Measurements from ENCODE around the gene USP35.

USP35 gene

DNA sequence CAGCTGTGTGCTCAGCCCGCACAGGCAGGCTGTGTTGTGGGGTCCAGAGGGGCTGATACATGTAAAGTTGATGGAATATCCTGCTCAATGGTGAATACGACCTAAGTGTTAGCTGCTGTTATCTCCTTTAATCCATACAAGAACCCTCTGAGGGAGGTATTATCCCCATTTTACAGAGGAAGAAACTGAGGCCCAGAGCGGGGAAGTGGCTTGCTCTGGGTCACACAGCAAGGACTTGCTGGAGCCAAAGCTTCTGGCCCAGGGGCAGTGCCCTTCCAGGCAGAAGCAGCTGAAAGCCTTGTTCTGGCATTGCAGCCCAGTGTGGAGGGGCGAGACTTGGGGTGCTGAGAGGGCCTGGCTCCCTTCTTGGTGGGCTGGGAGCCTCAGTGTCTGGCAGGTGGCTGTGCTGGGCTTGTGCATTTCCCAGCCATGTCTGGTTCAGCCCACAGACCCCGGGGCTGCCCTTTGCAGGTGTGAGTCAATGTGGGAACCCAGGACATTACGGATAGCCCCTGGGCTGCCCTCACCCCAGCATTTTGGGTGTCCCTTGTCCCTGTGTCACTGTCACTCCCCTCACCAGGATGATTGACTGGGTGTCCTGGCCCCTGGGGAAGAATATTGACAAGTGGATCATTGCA, 10.4 kb downstream of the USP35 start:
- no peak for DNase-seq (ENCODE audit: low read depth)

DNA sequence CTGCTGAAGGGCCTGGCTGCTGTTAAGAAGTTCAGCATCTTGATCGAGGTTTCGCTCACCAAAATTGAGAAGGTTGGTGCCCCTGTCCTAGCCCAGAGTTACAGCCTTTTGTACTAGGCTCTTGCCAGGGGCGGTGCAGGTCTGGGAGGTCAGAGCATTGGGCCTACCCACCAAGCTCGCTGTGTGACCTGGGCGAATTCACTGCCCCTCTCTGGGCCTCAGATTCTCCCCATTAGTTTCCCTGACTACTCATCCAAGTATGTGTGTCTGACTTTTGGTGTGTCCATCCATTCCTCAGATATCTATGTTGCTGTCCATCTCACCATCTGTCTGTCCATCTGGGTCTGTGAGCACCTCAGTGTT, 10.9 kb downstream of the USP35 start:
- DNase-seq (ENCODE audit: low read depth) = no peak

DNA sequence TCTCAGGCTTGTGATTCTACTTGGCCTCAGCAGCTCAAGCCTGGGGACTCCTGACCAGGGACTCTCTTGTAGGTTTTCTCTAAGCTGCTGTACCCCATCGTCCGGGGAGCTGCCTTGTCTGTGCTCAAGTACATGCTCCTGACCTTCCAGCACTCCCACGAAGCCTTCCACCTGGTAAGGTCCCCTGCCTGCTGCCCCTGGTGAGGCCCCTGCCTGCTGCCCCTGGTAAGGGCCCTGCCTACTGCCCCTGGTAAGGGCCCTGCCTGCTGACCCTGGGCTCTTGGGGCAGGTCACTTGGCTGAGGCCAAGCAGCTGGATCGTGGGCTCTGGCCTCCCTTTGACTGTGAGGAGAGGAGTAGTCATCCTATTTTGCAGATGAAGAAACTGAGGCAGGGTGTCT, 11.3 kb downstream of the USP35 start:
- no peak for DNase-seq (ENCODE audit: low read depth)

DNA sequence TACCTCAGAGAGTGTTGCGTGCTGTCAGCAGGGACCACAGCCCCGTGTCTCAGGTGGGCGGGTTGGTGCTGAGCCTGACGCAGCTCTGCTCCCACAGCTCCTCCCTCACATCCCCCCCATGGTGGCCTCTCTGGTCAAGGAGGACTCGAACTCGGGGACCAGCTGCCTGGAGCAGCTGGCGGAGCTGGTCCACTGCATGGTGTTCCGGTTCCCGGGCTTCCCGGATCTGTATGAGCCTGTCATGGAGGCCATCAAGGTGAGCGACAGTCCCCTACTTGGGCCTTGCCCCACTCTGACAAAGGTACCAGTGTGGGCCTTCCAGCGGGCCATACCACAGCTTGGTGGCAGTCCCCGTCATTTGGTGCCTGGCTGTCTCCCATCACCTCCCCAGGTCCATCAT, 11.8 kb downstream of the USP35 start:
- DNase-seq (ENCODE audit: low read depth) = no peak

DNA sequence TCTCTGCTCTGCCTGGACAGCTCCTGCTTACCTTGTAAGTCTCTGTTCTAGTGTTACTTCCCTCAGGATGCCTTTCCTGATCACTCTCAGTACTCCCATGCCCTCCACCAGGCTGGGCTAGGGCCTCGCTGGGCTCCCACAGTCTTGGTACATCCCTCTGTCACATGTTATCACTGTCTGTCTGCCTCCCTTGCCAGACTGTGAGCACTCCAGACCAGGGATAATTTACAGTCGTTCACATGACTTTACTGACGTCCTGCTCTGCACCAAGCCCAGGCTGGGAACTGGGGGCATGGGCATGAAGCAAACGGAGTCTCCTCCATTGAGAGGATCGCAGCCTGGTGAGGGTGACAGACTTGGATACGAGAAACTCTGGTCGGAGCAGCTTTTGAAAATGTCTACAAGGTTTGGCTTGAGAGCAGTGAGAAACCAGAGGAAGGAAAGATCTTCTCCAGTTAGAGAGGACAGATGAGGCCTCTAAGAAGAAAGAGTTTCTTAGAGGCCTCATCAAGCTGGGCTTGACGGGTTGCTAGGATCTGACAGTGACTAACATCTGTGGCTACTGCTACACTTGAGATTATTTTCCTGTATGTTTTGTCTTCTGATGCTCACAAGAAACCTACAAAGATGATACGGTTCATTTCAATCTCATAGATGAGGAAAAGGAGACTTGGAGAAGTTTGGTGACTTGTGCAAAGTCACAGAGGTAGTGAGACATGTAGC, 12.5 kb downstream of the USP35 start:
- DNase-seq (ENCODE audit: low read depth) = no peak

DNA sequence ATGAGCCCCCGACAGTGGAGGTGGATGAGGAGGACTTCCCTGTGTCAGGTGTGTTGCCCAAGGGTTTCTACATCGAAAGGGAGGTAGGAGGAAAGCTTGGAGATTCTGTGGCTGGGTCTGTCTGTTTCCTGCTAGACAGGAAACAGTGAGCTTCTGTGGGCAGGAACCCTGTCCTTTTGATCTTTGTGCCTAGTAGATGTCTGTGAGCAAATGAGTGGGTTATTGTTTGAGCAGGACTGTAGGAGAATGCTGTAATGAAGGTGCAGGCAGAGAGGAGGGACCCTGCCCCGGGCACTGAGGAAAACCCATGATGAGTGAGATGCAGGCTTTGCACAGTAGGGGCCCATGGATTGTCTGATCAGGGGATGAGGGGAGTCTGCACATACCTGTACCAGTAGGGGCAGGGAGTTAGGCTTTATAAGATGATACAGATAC, 14.0 kb downstream of the USP35 start:
- no peak for DNase-seq (ENCODE audit: low read depth)

DNA sequence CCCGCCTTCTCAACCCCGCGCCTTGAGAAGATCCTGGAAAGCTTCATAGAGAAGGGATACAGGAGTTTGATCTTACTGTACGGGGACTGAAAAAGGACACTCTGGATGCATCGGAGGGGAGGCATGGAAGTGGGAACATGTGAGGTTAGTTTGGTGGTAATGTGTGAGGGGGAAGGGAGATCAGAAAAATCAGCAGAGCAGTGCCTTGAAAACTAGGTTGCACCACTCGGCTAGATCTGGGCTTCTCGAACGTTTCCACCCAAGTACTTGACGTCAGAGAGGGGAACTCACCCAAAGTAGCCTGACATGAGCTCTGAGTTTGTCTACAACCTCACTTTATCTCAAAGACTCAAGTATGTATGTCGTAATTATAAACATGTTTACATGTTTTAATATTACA, 14.5 kb downstream of the USP35 start:
- no peak for DNase-seq (ENCODE audit: low read depth)

DNA sequence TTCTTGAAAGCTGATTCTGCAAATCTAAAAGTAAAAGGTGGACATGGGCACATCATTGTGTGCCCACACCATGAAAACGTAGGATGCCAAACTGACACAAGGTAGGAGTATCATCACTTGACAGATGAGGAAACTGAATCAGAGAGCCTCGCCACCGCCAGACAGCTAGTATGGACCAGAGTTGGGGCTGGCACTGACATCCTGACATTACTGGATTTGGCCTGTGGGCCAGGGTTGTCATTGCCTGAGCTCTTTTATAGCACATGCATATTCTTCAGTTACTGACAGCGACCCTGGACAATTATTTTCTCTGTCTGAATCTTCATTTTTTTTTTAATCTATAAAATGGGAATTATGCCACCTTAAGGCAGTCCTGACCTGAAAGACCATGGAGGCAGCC, 16.5 kb downstream of the USP35 start:
- no peak for DNase-seq (ENCODE audit: low read depth)

DNA sequence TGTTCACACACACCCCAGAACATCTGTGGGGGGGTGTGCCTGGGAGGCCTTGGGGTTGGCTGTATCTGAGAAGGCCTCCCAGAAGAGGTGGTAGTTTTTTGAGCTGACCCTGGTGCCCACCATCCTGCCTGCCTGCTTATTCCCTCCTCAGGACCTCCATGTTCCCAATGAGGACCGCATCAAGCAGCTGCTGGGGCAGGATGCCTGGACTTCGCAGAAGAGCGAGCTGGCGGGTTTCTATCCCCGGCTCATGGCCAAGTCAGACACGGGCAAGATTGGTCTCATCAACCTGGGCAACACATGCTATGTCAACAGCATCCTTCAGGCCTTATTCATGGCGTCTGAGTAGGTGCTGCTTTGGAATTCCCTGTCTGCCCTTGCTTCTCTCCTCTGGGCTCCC, 17.0 kb downstream of the USP35 start:
- DNase-seq (ENCODE audit: low read depth) = no peak

DNA sequence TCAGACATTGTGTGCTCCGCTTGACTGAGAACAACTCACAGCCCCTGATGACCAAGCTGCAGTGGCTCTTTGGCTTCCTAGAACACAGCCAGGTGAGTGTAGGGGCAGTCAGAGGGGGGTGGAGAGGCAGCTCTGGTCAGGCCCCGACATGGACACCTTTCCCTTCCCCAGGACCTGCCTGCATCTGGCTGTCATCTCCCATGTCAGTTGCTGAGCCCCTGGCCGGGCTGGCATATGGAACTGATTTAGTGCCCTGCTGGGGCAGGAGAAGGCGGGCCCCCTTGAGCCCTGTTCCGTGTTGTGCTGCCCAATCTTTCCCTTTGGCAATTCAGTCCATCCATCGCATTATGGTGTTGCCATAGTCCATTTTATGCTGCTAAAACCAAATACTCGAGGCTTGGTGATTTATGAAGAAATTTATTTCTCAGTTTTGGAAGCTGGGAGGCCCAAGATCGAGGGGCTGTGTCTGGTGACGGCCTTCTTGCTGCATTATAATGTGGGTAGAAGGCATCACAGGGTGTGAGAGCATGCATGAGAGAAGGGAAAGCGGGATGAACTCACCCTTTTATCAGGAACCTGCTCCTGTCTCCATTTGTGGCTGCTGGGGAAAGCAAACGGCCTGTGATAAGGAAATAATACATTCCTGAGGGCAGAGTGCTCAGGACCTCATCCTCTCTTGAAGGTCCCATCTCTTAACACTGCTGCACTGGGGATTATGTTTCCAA, 19.0 kb downstream of the USP35 start:
- DNase-seq (ENCODE audit: low read depth) = no peak

DNA sequence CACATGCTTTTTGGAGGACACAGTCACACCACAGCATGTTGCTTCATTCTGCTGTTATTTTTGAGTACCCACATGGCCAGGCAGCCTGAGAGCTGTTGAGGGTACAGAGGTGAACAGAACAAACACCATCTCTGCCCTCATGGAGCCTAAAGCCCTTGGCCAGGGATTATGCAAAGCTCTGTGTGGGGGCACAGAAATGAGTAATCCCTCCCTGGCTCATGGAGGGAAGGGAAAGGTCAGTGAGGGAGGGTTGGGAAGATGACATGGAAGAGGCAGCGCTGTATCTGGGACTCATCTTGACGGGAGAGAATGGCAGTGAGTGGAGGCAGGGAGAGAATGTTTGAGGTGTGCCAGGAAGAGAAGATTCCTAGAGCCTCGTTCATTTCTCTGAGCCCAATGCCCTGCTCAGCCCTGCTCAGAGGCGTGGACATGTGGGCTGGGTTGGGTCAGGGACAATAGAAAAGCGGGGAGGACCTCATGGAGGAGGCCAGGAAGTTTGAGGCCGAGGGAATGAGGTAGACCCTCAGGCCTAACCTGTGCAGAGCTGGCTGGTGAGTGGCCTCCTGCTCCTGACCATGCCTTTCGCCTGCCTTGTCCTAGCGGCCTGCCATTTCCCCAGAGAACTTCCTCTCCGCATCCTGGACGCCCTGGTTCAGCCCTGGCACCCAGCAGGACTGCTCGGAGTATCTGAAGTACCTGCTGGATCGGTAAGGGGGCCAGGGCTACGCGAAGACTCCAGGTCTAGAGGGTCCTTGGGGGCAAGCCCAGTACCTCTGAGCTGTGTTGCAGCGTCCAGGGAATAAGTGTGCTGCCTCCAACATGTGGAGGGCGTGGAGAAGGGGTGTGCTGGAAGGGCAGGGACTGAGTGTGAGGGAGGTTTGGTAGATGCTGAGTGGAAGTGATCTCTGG, 19.8 kb downstream of the USP35 start:
- DNase-seq (ENCODE audit: low read depth) = no peak

DNA sequence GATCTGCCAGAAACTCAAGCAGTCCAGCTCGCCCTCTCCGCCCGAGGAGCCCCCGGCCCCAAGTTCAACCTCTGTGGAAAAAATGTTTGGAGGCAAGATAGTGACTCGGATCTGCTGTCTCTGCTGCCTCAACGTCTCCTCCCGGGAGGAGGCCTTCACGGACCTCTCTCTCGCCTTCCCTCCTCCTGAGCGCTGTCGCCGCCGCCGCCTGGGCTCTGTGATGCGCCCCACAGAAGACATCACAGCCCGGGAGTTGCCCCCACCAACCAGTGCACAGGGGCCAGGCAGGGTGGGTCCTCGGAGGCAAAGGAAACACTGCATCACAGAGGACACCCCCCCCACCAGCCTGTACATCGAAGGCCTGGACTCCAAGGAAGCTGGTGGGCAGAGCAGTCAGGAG, 20.8 kb downstream of the USP35 start:
- DNase-seq (ENCODE audit: low read depth) = no peak

DNA sequence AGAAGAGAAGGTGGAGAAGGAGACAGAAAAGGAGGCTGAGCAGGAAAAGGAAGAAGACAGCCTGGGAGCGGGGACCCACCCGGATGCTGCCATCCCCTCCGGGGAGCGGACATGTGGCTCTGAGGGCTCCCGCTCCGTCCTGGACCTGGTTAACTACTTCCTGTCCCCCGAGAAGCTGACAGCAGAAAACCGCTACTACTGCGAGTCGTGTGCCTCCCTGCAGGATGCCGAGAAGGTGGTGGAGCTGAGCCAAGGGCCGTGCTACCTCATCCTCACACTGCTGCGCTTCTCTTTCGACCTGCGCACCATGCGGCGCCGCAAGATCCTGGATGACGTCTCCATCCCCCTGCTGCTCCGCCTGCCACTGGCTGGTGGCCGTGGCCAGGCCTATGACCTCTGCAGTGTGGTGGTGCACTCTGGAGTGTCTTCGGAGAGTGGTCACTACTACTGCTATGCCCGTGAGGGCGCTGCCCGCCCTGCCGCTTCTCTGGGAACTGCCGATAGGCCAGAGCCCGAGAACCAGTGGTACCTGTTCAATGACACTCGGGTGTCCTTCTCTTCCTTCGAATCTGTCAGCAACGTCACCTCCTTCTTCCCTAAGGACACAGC, 21.4 kb downstream of the USP35 start:
- DNase-seq (ENCODE audit: low read depth) = no peak

DNA sequence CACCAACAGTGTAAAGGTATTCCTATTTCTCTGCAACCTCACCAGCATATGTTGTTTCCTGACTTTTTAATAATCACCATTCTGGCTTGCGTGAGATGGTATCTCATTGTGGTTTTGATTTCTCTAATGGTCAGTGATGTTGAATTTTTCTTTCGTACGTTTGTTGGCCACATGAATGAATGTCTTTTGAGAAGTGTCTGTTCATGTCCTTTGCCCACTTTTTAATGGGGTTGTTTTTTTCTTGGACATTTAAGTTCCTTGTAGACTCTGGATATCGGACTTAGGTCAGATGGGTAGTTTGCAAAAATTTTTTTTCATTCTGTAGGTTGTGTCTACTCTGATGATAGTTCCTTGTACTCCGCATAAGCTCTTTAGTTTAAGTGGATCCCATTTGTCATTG, 22.8 kb downstream of the USP35 start:
- no peak for DNase-seq (ENCODE audit: low read depth)

DNA sequence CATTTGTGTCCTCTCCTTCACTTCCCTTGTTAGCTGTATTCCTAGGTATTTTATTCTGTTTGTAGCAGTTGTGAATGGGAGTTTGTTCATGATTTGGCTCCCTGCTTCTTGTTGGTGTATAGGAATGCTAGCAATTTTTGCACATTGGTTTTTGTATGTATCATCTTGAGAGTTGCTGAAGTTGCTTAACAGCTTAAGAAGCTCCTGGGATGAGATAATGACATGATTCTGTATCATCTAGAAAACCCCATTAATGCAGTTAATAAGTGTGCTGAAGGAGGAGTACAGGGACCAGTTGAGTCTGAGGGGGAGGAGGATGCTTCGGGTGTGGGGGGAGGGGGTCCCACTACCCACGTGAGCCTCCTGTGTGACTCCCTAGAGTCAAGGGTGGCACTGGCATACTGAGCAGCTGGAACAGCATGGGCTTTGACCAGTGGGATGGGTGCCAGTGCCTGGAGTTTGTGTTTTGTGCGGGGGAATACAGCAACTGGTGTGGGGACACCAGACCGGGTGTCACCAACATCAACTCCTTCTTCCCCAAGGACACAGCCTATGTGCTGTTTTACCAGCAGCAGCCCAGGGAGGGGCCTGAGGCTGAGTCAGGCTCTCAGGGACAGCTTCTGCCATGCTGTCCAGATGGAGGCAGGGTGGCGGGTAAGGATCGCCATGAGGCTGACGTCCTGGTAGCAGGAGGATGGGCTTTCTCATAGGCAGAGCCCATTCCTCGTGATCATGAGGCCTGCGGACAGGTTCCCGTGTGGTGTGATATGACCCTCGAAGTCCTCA, 24.1 kb downstream of the USP35 start:
- DNase-seq (ENCODE audit: low read depth) = peak; percentile 58

DNA sequence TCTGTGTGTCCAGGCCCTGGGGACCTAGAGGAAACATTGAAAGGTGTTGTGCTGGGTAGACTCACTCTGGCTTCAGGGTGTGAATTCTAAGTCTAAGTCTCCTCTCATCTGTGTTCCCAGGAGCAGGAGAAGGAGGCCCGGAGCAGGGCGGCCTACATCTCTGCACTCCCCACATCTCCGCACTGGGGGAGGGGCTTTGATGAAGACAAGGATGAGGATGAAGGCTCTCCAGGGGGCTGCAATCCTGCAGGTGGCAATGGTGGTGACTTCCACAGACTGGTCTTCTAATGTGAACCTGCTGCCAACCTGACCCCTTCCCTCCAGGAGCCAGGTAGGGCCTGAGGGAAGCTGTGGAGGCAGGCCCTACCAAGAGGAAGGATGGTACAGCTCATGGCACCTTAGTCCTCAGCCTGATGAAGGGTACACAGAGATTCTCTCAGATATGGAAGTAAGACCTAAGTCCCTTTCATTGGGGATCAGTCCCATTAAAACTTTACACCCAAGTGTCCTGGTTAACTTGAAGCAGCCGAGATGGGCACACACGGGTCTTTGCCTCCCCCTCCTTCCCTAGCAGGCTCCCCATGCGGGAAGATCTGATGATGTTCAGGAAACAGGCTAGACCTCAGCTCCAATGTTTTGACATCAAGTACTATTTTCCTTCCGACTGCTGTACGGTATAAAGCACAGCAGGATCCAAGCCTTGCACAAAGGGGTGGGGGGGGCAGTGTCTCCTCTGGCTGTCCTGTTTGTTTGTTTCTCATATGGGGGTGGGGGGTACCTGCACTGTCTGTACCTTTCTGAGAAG, 25.0 kb downstream of the USP35 start:
- no peak for DNase-seq (ENCODE audit: low read depth)

DNA sequence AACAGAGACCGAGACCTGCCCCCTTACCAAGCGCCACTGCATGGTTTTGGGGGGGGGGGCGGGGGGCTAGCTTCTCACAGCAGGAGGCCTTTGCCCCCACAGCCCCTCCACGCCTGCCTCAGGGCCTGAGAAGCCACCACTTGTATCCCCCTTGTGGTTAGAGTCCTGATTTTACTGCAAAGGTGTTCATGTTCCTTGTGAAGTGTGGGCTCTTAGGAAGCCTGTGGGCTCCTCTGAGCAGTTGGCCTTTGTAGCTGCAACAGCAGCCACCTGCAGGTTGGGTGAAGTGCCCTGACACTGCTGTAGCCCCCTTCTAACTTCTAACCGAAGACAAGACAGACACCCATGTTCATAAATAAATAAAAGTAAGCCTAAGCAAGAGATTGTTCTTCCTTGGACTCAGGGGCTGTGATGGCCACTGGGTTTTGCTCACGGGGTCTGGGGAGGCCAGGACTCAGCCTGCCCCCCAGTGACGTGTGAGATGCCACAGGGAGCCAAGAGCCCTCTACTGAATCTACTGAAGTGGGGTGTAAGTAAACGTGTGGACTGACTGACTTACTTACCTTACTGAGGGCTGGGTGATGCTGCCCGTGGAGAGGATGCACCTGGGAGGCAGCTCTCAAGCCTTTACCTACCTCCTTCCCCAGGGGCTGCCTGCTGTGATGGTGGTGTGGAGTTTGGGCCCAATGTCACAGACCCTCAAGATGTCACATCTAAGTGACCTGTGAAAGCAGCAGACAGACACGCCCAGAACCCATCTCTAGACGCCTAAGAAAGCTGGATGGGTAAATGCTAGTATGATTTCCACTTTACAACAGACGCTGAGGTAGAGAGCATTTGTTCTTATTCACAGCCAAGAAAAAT, 25.8 kb downstream of the USP35 start:
- no peak for DNase-seq (ENCODE audit: low read depth)

DNA sequence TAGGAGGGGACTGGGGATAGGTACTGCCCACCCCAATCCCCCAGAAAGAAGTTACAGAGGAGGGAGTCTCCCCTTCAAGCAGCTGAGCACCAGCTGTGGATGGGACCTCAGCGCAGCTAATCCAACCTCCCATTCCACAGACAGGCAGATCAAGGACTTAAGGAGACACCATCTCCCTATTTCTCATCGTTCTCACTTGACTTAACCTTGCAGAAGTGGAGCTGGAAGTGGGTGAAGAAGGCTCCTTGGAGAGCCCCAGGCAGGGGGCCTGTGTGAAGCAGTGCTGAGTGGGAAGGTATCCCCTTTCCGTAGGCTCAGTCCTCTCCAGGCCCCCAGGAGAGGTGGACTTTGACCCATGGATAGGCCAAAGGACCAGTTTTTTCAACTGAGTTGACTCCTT, 27.3 kb downstream of the USP35 start:
- DNase-seq (ENCODE audit: low read depth) = no peak

DNA sequence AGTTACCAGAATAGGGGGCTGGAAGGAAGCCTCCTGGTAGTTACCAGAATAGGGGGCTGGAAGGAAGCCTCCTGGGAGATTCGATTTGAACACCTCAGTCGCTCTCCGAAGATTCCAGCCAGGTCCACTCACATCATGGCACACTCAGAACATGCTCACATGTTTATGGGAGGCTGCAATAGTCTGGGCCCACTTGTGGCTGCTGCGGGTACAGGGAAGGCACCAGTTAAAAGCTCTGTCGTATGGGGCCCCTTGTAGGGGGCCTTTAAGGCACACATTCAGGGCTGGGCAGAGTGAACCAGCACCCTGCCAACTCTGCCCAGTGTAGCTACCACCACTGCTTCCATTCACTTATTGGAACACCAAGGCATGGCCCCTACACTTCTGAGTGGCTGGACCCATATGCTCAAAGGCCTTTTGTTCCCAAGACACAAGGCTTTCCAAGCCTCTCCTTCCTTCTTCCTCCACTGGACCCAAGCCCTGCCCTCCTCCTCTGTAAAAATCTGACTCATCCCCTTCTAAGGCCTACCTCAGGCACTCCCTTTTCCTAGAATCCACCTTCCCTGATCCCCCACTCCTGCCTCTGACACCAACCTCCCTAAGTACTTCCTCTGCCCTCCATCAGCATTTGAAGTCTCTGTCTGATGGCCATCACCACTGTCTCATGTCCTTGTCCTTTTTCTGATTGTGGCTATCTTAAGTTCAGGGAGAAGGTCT, 28.0 kb downstream of the USP35 start:
- no peak for DNase-seq (ENCODE audit: low read depth)

All from GM04503 (cell line).